H1 (cell line): Measurements from ENCODE around the gene PLCB4. TPM values are rescaled to one million over a fixed set of nuclear protein-coding genes. Genes with fewer than 3 reads are reported as not detected.

Source experiments
- CREB1 ChIP-seq: IDR thresholded peaks from 2 replicates; pipeline ENCODE4 v1.6.1; 2012; ENCODE audit warnings: inconsistent platforms
- EZH2 ChIP-seq: fragments of 200-600 bp; sonication (generic); IDR thresholded peaks from 2 replicates; pipeline ENCODE4 v1.7.1; 2012; ENCODE audit warnings: low read depth, mild to moderate bottlenecking, moderate library complexity, low read length, inconsistent platforms; ENCODE audit not compliant: severe bottlenecking
- GABPA ChIP-seq: IDR thresholded peaks from 2 replicates; pipeline ENCODE4 v1.6.1; 2011; ENCODE audit warnings: mild to moderate bottlenecking, low read length, moderate library complexity, borderline replicate concordance; ENCODE audit not compliant: insufficient read depth
- HDAC2 ChIP-seq, 2 experiments: fragments of 300-600 bp in 1 of 2; sonication (generic) in 1 of 2; IDR thresholded peaks; 2 replicates each; pipeline ENCODE4 v1.6.1; 2011 to 2012; ENCODE audit warnings: low read depth in 2 of 2, low read length in 2 of 2, mild to moderate bottlenecking in 2 of 2, moderate library complexity in 2 of 2, borderline replicate concordance in 1 of 2, inconsistent platforms in 1 of 2
- RAD21 ChIP-seq, 2 experiments: IDR thresholded peaks in 1 of 2; conservative IDR thresholded peaks in 1 of 2; 2 replicates each; pipeline ENCODE4 v1.6.1; 2011; ENCODE audit warnings: low read depth in 2 of 2, low read length in 2 of 2, improper control_type of control experiment in 1 of 2, inconsistent platforms in 1 of 2, mild to moderate bottlenecking in 1 of 2, moderate library complexity in 1 of 2
- RXRA ChIP-seq: IDR thresholded peaks from 2 replicates; pipeline ENCODE4 v1.6.1; 2011; ENCODE audit warnings: low read depth, mild to moderate bottlenecking, low read length, moderate library complexity; ENCODE audit not compliant: insufficient read depth
- polyA plus RNA-seq, 7 experiments: library from polyadenylated mRNA; depleted of rRNA in 3 of 7; stranded (reverse) in 5 of 7; unstranded in 2 of 7; fragments of >200 nt in 5 of 7; fragments of 200-250 nt in 2 of 7; gene quantifications; 1 replicate in 5 of 7; 2 replicates in 1 of 7; 4 replicates in 1 of 7; pipeline versions ENCODE4 v1.2.1 to v1.2.3, GENCODE V29; 2011 to 2013; ENCODE audit warnings: missing spikeins in 2 of 7, mixed read lengths in 2 of 7
- total RNA-seq: library from RNA; stranded (reverse); fragmentation: NEBNext Ultra II Directional; extraction: Animal tissue kit (Norgen Biotek cat#: 25700); gene quantifications from 2 replicates; pipeline ENCODE4 v1.2.1, GENCODE V29; 2021
- TF ChIP-seq, protein P1 (sequence below): fragments of 300-600 bp; sonication (generic); IDR thresholded peaks from 2 replicates; pipeline ENCODE4 v1.7.1; 2012; ENCODE audit warnings: low read length, moderate library complexity, mild to moderate bottlenecking, inconsistent platforms; ENCODE audit not compliant: insufficient replicate concordance
- TF ChIP-seq, protein P2 (sequence below), 3 experiments: IDR thresholded peaks; 1 replicate in 2 of 3; 2 replicates in 1 of 3; pipeline versions ENCODE4 v1.5.1 to v1.6.1; 2011; ENCODE audit warnings: low read length in 3 of 3, mild to moderate bottlenecking in 3 of 3, inconsistent platforms in 2 of 3, low read depth in 1 of 3, moderate library complexity in 1 of 3; ENCODE audit not compliant: insufficient read depth in 1 of 3; ENCODE audit errors: control extremely low read depth in 1 of 3

PLCB4 gene
- total and polyA plus RNA-seq, 2 of the 8 experiments (the other 6 are each of a cell fraction or from before 2014, with no cell fraction given): 3.2 to 14.1 TPM

DNA sequence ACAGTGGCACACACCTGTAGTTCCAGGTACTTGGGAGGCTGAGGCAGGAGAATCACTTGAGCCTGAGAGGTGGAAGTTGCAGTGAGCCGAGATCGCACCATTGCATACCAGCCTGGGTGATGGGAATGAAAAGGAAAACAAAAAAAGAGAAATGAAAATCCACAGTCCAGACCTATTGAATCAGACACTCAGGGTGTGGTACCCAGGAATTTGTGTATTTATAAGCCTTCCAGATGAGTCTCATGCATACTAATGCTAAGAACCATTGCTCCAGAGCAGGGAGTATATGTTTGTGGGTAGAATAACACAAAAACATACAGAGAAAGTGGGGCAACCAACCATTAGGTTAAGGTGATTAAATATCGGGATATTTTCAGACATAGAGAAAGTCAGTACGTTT is 36.1 kb upstream of the PLCB4 start (continued):
- TF ChIP-seq, protein P1, sequence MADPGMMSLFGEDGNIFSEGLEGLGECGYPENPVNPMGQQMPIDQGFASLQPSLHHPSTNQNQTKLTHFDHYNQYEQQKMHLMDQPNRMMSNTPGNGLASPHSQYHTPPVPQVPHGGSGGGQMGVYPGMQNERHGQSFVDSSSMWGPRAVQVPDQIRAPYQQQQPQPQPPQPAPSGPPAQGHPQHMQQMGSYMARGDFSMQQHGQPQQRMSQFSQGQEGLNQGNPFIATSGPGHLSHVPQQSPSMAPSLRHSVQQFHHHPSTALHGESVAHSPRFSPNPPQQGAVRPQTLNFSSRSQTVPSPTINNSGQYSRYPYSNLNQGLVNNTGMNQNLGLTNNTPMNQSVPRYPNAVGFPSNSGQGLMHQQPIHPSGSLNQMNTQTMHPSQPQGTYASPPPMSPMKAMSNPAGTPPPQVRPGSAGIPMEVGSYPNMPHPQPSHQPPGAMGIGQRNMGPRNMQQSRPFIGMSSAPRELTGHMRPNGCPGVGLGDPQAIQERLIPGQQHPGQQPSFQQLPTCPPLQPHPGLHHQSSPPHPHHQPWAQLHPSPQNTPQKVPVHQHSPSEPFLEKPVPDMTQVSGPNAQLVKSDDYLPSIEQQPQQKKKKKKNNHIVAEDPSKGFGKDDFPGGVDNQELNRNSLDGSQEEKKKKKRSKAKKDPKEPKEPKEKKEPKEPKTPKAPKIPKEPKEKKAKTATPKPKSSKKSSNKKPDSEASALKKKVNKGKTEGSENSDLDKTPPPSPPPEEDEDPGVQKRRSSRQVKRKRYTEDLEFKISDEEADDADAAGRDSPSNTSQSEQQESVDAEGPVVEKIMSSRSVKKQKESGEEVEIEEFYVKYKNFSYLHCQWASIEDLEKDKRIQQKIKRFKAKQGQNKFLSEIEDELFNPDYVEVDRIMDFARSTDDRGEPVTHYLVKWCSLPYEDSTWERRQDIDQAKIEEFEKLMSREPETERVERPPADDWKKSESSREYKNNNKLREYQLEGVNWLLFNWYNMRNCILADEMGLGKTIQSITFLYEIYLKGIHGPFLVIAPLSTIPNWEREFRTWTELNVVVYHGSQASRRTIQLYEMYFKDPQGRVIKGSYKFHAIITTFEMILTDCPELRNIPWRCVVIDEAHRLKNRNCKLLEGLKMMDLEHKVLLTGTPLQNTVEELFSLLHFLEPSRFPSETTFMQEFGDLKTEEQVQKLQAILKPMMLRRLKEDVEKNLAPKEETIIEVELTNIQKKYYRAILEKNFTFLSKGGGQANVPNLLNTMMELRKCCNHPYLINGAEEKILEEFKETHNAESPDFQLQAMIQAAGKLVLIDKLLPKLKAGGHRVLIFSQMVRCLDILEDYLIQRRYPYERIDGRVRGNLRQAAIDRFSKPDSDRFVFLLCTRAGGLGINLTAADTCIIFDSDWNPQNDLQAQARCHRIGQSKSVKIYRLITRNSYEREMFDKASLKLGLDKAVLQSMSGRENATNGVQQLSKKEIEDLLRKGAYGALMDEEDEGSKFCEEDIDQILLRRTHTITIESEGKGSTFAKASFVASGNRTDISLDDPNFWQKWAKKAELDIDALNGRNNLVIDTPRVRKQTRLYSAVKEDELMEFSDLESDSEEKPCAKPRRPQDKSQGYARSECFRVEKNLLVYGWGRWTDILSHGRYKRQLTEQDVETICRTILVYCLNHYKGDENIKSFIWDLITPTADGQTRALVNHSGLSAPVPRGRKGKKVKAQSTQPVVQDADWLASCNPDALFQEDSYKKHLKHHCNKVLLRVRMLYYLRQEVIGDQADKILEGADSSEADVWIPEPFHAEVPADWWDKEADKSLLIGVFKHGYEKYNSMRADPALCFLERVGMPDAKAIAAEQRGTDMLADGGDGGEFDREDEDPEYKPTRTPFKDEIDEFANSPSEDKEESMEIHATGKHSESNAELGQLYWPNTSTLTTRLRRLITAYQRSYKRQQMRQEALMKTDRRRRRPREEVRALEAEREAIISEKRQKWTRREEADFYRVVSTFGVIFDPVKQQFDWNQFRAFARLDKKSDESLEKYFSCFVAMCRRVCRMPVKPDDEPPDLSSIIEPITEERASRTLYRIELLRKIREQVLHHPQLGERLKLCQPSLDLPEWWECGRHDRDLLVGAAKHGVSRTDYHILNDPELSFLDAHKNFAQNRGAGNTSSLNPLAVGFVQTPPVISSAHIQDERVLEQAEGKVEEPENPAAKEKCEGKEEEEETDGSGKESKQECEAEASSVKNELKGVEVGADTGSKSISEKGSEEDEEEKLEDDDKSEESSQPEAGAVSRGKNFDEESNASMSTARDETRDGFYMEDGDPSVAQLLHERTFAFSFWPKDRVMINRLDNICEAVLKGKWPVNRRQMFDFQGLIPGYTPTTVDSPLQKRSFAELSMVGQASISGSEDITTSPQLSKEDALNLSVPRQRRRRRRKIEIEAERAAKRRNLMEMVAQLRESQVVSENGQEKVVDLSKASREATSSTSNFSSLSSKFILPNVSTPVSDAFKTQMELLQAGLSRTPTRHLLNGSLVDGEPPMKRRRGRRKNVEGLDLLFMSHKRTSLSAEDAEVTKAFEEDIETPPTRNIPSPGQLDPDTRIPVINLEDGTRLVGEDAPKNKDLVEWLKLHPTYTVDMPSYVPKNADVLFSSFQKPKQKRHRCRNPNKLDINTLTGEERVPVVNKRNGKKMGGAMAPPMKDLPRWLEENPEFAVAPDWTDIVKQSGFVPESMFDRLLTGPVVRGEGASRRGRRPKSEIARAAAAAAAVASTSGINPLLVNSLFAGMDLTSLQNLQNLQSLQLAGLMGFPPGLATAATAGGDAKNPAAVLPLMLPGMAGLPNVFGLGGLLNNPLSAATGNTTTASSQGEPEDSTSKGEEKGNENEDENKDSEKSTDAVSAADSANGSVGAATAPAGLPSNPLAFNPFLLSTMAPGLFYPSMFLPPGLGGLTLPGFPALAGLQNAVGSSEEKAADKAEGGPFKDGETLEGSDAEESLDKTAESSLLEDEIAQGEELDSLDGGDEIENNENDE: no peak
- TF ChIP-seq GABPA (no peak), HDAC2 (IDR thresholded peaks at IDR 0.05; ENCODE audit: borderline replicate concordance in 1 of 2, low read depth in 2 of 2, low read length in 2 of 2) (no peak), EZH2 (no peak), RXRA (no peak), CREB1 (no peak), RAD21 (IDR thresholded peaks at IDR 0.05 in 1 of 2, conservative IDR thresholded peaks at IDR 0.05 in 1 of 2; ENCODE audit: low read depth in 2 of 2, low read length in 2 of 2) (no peak)
- TF ChIP-seq, protein P2, sequence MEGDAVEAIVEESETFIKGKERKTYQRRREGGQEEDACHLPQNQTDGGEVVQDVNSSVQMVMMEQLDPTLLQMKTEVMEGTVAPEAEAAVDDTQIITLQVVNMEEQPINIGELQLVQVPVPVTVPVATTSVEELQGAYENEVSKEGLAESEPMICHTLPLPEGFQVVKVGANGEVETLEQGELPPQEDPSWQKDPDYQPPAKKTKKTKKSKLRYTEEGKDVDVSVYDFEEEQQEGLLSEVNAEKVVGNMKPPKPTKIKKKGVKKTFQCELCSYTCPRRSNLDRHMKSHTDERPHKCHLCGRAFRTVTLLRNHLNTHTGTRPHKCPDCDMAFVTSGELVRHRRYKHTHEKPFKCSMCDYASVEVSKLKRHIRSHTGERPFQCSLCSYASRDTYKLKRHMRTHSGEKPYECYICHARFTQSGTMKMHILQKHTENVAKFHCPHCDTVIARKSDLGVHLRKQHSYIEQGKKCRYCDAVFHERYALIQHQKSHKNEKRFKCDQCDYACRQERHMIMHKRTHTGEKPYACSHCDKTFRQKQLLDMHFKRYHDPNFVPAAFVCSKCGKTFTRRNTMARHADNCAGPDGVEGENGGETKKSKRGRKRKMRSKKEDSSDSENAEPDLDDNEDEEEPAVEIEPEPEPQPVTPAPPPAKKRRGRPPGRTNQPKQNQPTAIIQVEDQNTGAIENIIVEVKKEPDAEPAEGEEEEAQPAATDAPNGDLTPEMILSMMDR (IDR thresholded peaks at IDR 0.05; ENCODE audit: control extremely low read depth in 1 of 3, insufficient read depth in 1 of 3, low read depth in 1 of 3, low read length in 3 of 3): no peak
